ENCODE measurements around the gene CSNK1G2.

GRCh38 chr19:1911098-1911497 is 29.9 kb upstream of the CSNK1G2 start:
- TF ChIP-seq CTCF (CRISPR knock-in tag; IDR thresholded peaks at IDR 0.05) (no peak), SRF (IDR thresholded peaks at IDR 0.05; ENCODE audit: low read depth, low read length) (no peak), ZFP41 (CRISPR knock-in tag; IDR thresholded peaks at IDR 0.05; ENCODE audit: borderline replicate concordance) (no peak), HMGA1 (CRISPR knock-in tag; conservative IDR thresholded peaks at IDR 0.05) (no peak), ZNF251 (CRISPR knock-in tag; IDR thresholded peaks at IDR 0.05) (no peak), ATF1 (CRISPR knock-in tag; IDR thresholded peaks at IDR 0.05) (no peak), MAFK (conservative IDR thresholded peaks at IDR 0.05 in 1 of 2, IDR thresholded peaks at IDR 0.05 in 1 of 2; ENCODE audit: low read length in 2 of 2) (no peak)
